GM12878 (cell line): ENCODE data around the gene CD276. TPM values are rescaled to one million over a fixed set of nuclear protein-coding genes. Genes with fewer than 3 reads are reported as not detected.

Source experiments
- ATAC-seq: fragments of 200-7000 bp; cut with Tn5 transposase; 3 replicates; pipeline ENCODE4 v1.9.1; 2020; ENCODE audit warnings: mild to moderate bottlenecking, moderate library complexity
- BruUV-seq: library from RNA; stranded (reverse); fragments of 400-500 nt; replicated peaks from 2 replicates; lab custom pipeline; 2021; lab: Mats Ljungman, UMichigan
- CTCF ChIA-PET: fragments of 300-600 bp; sonication (Branson Sonifier 250); formaldehyde crosslinking; extraction: SDS; loops from one replicate; lab custom pipeline; 2021; ENCODE audit warnings: inconsistent platforms; lab: Yijun Ruan, JAX
- POLR2A ChIA-PET: fragments of 350-600 bp; formaldehyde crosslinking; extraction: SDS; loops from one replicate; lab custom pipeline; 2021; ENCODE audit warnings: inconsistent platforms; lab: Charles Lee
- RAD21 ChIA-PET: fragments of 300-600 bp; sonication (Branson Sonifier 250); formaldehyde crosslinking; loops from one replicate; lab custom pipeline; 2023; ENCODE audit warnings: antibody characterized with exemption; ENCODE audit not compliant: unreplicated experiment; lab: Charles Lee
- SMC1A ChIA-PET: fragments of 300-600 bp; sonication (Branson Sonifier 250); formaldehyde crosslinking; loops from one replicate; lab custom pipeline; 2023; ENCODE audit not compliant: unreplicated experiment, uncharacterized antibody; lab: Charles Lee
- DNase-seq: peaks from one replicate; pipeline ENCODE4 v3.0.0-alpha.2; 2011; ENCODE audit warnings: low read depth, low spot score
- FAIRE-seq: peaks from 3 replicates; lab custom pipeline; 2011; peaks lifted over from hg19 to GRCh38; lab: Jason Lieb, UNC
- H2AFZ ChIP-seq: 2 replicates; pipeline ENCODE4 v1.6.0; 2011; ENCODE audit warnings: low read depth, low read length, control low read depth; ENCODE audit not compliant: control insufficient read depth
- H3K27ac ChIP-seq: 2 replicates; pipeline ENCODE4 v1.5.1; 2011; ENCODE audit warnings: control low read depth; ENCODE audit not compliant: control insufficient read depth, insufficient read depth
- H3K27me3 ChIP-seq, 2 experiments: replicated peaks in 1 of 2; 2 replicates each; pipeline versions ENCODE4 v1.6.0 to v1.6.1; 2011; ENCODE audit warnings: low read length in 1 of 2; ENCODE audit not compliant: control insufficient read depth in 2 of 2, insufficient read depth in 2 of 2
- H3K36me3 ChIP-seq, 2 experiments: 2 replicates each; pipeline ENCODE4 v1.5.1; 2011; ENCODE audit warnings: low read length in 1 of 2; ENCODE audit not compliant: control insufficient read depth in 2 of 2, insufficient read depth in 2 of 2
- H3K4me1 ChIP-seq: 2 replicates; pipeline ENCODE4 v1.6.1; 2011; ENCODE audit warnings: mild to moderate bottlenecking, low read length, moderate library complexity, mixed read lengths; ENCODE audit not compliant: control insufficient read depth, insufficient read depth
- H3K4me2 ChIP-seq: 2 replicates; pipeline ENCODE4 v1.6.0; 2011; ENCODE audit warnings: control low read depth; ENCODE audit not compliant: control insufficient read depth, insufficient read depth
- H3K4me3 ChIP-seq: fragments of 200-600 bp; sonication (generic); 2 replicates; pipeline ENCODE4 v1.5.1; 2016
- H3K79me2 ChIP-seq: 2 replicates; pipeline ENCODE4 v1.6.0; 2011; ENCODE audit warnings: low read length; ENCODE audit not compliant: control insufficient read depth, insufficient read depth
- H3K9ac ChIP-seq: 2 replicates; pipeline ENCODE4 v1.8.0; 2011; ENCODE audit warnings: low read length, control low read depth, mixed read lengths; ENCODE audit not compliant: control insufficient read depth, insufficient read depth
- H3K9me3 ChIP-seq: replicated peaks from 3 replicates; pipeline ENCODE4 v1.5.1; 2011; ENCODE audit warnings: mild to moderate bottlenecking, low read length; ENCODE audit not compliant: control insufficient read depth, insufficient read depth
- H4K20me1 ChIP-seq: 2 replicates; pipeline ENCODE4 v1.6.0; 2011; ENCODE audit not compliant: control insufficient read depth, insufficient read depth
- BMI1 ChIP-seq: fragments of 450-650 bp; IDR thresholded peaks from 2 replicates; pipeline ENCODE4 v1.6.1; 2016; ENCODE audit warnings: mild to moderate bottlenecking, moderate library complexity, borderline replicate concordance
- CBX3 ChIP-seq: fragments of 200-600 bp; sonication (generic); IDR thresholded peaks from 2 replicates; pipeline ENCODE4 v1.6.1; 2016; ENCODE audit warnings: low read depth, borderline replicate concordance
- CBX5 ChIP-seq: sonication (generic); IDR thresholded peaks from 2 replicates; pipeline ENCODE4 v1.6.1; 2016; ENCODE audit warnings: low read depth, moderate library complexity, mild to moderate bottlenecking, inconsistent platforms
- DPF2 ChIP-seq: fragments of 450-650 bp; IDR thresholded peaks from 2 replicates; pipeline ENCODE4 v1.6.1; 2017; ENCODE audit warnings: mild to moderate bottlenecking
- HSF1 ChIP-seq: fragments of 150-350 bp; IDR thresholded peaks from 2 replicates; pipeline ENCODE4 v1.6.1; 2014; ENCODE audit warnings: mild to moderate bottlenecking, low read depth, low read length
- MTA2 ChIP-seq: fragments of 450-650 bp; IDR thresholded peaks from 2 replicates; pipeline ENCODE4 v1.6.1; 2016; ENCODE audit warnings: low read depth, mild to moderate bottlenecking, moderate library complexity
- MYB ChIP-seq: fragments of 150-350 bp; IDR thresholded peaks from 2 replicates; pipeline ENCODE4 v1.6.1; 2014; ENCODE audit warnings: mild to moderate bottlenecking, low read depth, low read length, borderline replicate concordance
- PAX5 ChIP-seq: IDR thresholded peaks from 2 replicates; pipeline ENCODE4 v1.6.1; 2011; ENCODE audit warnings: low read depth, low read length, borderline replicate concordance
- PBX3 ChIP-seq: IDR thresholded peaks from 2 replicates; pipeline ENCODE4 v1.6.1; 2011; ENCODE audit warnings: mild to moderate bottlenecking, low read depth, low read length, moderate library complexity; ENCODE audit not compliant: insufficient replicate concordance
- RELB ChIP-seq: fragments of 450-650 bp; IDR thresholded peaks from 2 replicates; pipeline ENCODE4 v1.6.1; 2017; ENCODE audit warnings: low read depth, mild to moderate bottlenecking, moderate library complexity
- SP1 ChIP-seq: IDR thresholded peaks from one replicate; pipeline ENCODE4 v1.6.1; 2011; ENCODE audit warnings: low read depth, low read length
- SPI1 ChIP-seq: IDR thresholded peaks from 2 replicates; pipeline ENCODE4 v1.6.1; 2011; ENCODE audit warnings: low read depth, mild to moderate bottlenecking, low read length, moderate library complexity, borderline replicate concordance; ENCODE audit not compliant: insufficient read depth
- SREBF2 ChIP-seq: IDR thresholded peaks from 2 replicates; pipeline ENCODE4 v1.6.1; 2012; ENCODE audit warnings: mild to moderate bottlenecking, low read length
- SRF ChIP-seq, 2 experiments: IDR thresholded peaks; 2 replicates each; pipeline ENCODE4 v1.6.1; 2011; ENCODE audit warnings: low read depth in 2 of 2, low read length in 2 of 2, mild to moderate bottlenecking in 1 of 2, moderate library complexity in 1 of 2
- STAT1 ChIP-seq: fragments of 450-650 bp; conservative IDR thresholded peaks from 2 replicates; pipeline ENCODE4 v1.6.1; 2014; ENCODE audit warnings: antibody characterized with exemption, mild to moderate bottlenecking
- TCF3 ChIP-seq: IDR thresholded peaks from 2 replicates; pipeline ENCODE4 v1.6.1; 2012; ENCODE audit warnings: low read depth, mild to moderate bottlenecking, low read length, borderline replicate concordance; ENCODE audit not compliant: insufficient read depth
- TCF7 ChIP-seq: IDR thresholded peaks from 2 replicates; pipeline ENCODE4 v1.6.1; 2014; ENCODE audit warnings: antibody characterized with exemption, borderline replicate concordance
- USF1 ChIP-seq: IDR thresholded peaks from 2 replicates; pipeline ENCODE4 v1.6.1; 2011; ENCODE audit warnings: borderline replicate concordance, low read depth, mild to moderate bottlenecking, moderate library complexity, mixed read lengths, low read length; ENCODE audit not compliant: insufficient read depth; ENCODE audit errors: extremely low read length
- ZBED1 ChIP-seq: IDR thresholded peaks from 2 replicates; pipeline ENCODE4 v1.6.1; 2016; ENCODE audit warnings: borderline replicate concordance
- ZNF384 ChIP-seq: IDR thresholded peaks from 2 replicates; pipeline ENCODE4 v1.6.1; 2012; ENCODE audit warnings: low read depth, mild to moderate bottlenecking, low read length, improper control_type of control experiment, borderline replicate concordance
- WGBS: methylation state at CpG from one replicate; pipeline ENCODE4 v1.1.6; 2016; ENCODE audit warnings: low lambda C conversion rate; ENCODE audit not compliant: insufficient replicate concordance, insufficient coverage; ENCODE audit errors: missing lambda C conversion rate; 5-methylcytosine and 5-hydroxymethylcytosine counted together
- in situ Hi-C: fragments of 300-500 bp; cut with MboI; formaldehyde crosslinking; loops from 9 replicates; pipeline ENCODE4 v1.14.3; 2018; ENCODE audit warnings: mixed read lengths
- intact Hi-C: fragments of 100-400 bp; cut with micrococcal nuclease; formaldehyde crosslinking; loops from one replicate; pipeline ENCODE4 v1.14.2; 2022; ENCODE audit not compliant: unreplicated experiment
- polyA plus RNA-seq, 11 experiments: library from polyadenylated mRNA; depleted of rRNA in 4 of 11; unstranded in 6 of 11; stranded (reverse) in 5 of 11; fragments of >200 nt; fragmentation: Nextera tagmentation in 4 of 11; fragmentation: Illumina TruSeq in 1 of 11; extraction: Ambion mirVana in 4 of 11; extraction: Trizol in 1 of 11; gene quantifications; 1 replicate in 1 of 11; 2 replicates in 10 of 11; pipeline versions ENCODE4 v1.2.1 to v1.2.3, GENCODE V29; 2011 to 2016; ENCODE audit warnings: inconsistent platforms in 2 of 11, missing spikeins in 2 of 11, low read depth in 1 of 11
- total RNA-seq, 4 experiments: library from RNA; depleted of rRNA in 3 of 4; stranded (reverse); fragments of >200 nt in 3 of 4; fragmentation: Illumina TruSeq in 1 of 4; extraction: Trizol in 1 of 4; gene quantifications; 2 replicates each; pipeline versions ENCODE4 v1.2.1 to v1.2.3, GENCODE V29; 2013 to 2021

Gene CD276
- total and polyA plus RNA-seq, 10 of the 15 experiments (the other 5 are each of a cell fraction or from before 2014, with no cell fraction given): 0.11 to 3.0 (median 1.2) TPM

GRCh38 chr15:73749971-73750370, 65.8 kb downstream of the CD276 start (continued):
- TF ChIP-seq RELB: no peak
- TF ChIP-seq ZBED1: no peak
- no peak for TF ChIP-seq TCF7
- TF ChIP-seq, all 136 proteins: peak for 0

GRCh38 chr15:73750438-73750837, 66.3 kb downstream of the CD276 start:
- H2AFZ ChIP-seq: no peak overlapping the region
- ChIA-PET POLR2A (no interaction called here), SMC1A (no interaction called here), CTCF (no interaction called here), RAD21 (no interaction called here)
- H3K27me3 ChIP-seq: peaks cover 0 to 6% of the 10 kb centered on the region in 2 experiments; a peak in 3 of 4 replicates
- H3K27ac ChIP-seq: no peak overlapping the region
- H3K9me3 ChIP-seq: no peaks in the 10 kb centered on the region
- BruUV-seq: no TSS peak
- FAIRE-seq (no peak), ATAC-seq (no peak), DNase-seq (no peak)
- no peaks in the 10 kb centered on the region for H3K4me1 ChIP-seq
- no peak overlapping the region for H3K4me3 ChIP-seq
- 0% methylated on average over 3 of the region's 4 CpGs for WGBS
- in situ Hi-C loops: no loop called here
- intact Hi-C loops: no loop called here
- H3K4me2 ChIP-seq: no peak overlapping the region
- H3K36me3 ChIP-seq: no peaks in the 10 kb centered on the region
- no peak overlapping the region for H3K9ac ChIP-seq
- H3K79me2 ChIP-seq: no peaks in the 10 kb centered on the region
- H4K20me1 ChIP-seq: no peaks in the 10 kb centered on the region
- TF ChIP-seq PBX3 (no peak), ZNF384 (no peak), TCF3 (no peak), SP1 (no peak), DPF2 (no peak), USF1 (no peak), STAT1 (no peak), SPI1 (no peak), SREBF2 (no peak), SRF (IDR thresholded peaks at IDR 0.05; ENCODE audit: low read depth in 2 of 2, low read length in 2 of 2) (no peak), PAX5 (no peak), CBX5 (no peak), HSF1 (no peak), MYB (no peak), CBX3 (no peak), BMI1 (no peak), MTA2 (no peak)
